Mucosa of stomach (tissue), 1 donor: ENCODE data around the gene RANGRF.

Experiments used
- H3K27me3 ChIP-seq: one replicate; pipeline ENCODE4 v1.7.0; 2013; ENCODE audit warnings: mild to moderate bottlenecking, low read length; ENCODE audit not compliant: control insufficient read depth, insufficient read depth
- H3K36me3 ChIP-seq: one replicate; pipeline ENCODE4 v1.7.0; 2013; ENCODE audit warnings: low read length; ENCODE audit not compliant: control insufficient read depth, insufficient read depth
- H3K4me1 ChIP-seq: one replicate; pipeline ENCODE4 v1.7.0; 2013; ENCODE audit warnings: mild to moderate bottlenecking, low read length; ENCODE audit not compliant: control insufficient read depth, insufficient read depth
- H3K4me3 ChIP-seq: one replicate; pipeline ENCODE4 v1.7.0; 2013; ENCODE audit warnings: low read length
- H3K9ac ChIP-seq: one replicate; pipeline ENCODE4 v1.7.0; 2013; ENCODE audit warnings: mild to moderate bottlenecking, low read length, moderate library complexity
- H3K9me3 ChIP-seq: one replicate; pipeline ENCODE4 v1.7.0; 2013; ENCODE audit warnings: mild to moderate bottlenecking, low read length, moderate library complexity; ENCODE audit not compliant: control insufficient read depth
- donor health status: Pancreatic carcinoma.

The RANGRF gene

GRCh38 chr17:8322061-8322460, 33.6 kb downstream of the RANGRF start:
- H3K4me3 ChIP-seq = no peak overlapping the region
- H3K36me3 ChIP-seq = no peaks in the 10 kb centered on the region
- peaks cover 27% of the 10 kb centered on the region for H3K27me3 ChIP-seq
- no peak overlapping the region for H3K9ac ChIP-seq
- H3K4me1 ChIP-seq = peaks cover 6% of the 10 kb centered on the region
- H3K9me3 ChIP-seq = no peaks in the 10 kb centered on the region

GRCh38 chr17:8324132-8324531, 35.7 kb downstream of the RANGRF start:
- Histone ChIP-seq H3K4me1 (peaks cover 9% of the 10 kb centered on the region), H3K9ac (no peak overlapping the region), H3K27me3 (peaks cover 22% of the 10 kb centered on the region), H3K36me3 (no peaks in the 10 kb centered on the region), H3K4me3 (no peak overlapping the region), H3K9me3 (no peaks in the 10 kb centered on the region)

GRCh38 chr17:8324923-8325322, 36.5 kb downstream of the RANGRF start:
- no peak overlapping the region for H3K4me3 ChIP-seq
- no peaks in the 10 kb centered on the region for H3K9me3 ChIP-seq
- H3K36me3 ChIP-seq = no peaks in the 10 kb centered on the region
- H3K4me1 ChIP-seq = peaks cover 9% of the 10 kb centered on the region
- H3K27me3 ChIP-seq = peaks cover 22% of the 10 kb centered on the region
- no peak overlapping the region for H3K9ac ChIP-seq

DNA sequence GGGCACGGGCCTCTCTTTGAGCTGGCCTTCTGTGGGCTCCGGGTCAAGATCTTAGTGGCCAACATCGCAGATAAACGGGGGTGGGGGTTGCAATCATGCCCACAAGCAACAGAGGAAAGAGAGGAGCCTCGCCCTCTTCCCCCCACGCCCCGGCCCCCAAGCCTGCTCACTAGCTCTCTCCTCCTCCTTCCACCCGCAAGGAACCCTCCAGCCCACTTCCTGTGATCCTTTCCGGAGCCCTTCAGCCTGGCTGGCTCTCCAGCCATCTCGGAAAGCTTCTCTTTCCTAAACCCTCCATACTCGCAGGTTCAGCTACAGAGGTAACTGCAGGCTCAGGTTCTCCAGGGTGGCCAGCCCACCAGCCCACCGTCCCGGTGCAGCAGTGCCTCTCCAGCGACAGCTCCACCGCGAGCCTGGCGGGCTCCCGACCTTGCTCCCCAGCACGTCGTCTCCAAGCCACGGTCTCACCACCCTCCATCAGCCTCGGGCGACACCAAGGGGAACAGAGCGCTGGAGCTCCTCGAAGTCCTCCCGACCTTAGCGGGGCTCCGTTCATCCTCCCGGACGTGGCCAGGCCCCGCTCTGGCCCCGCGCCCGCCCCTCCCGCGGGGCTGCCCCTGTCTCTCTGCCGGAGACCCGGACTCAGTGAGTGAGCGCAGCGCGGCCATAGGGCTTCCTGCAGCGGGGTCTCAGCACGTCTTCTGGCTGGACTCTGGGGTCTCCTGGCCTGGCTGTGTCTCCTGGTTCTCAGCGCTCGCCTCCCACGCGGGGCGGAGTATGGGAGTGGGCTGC, 38.2 kb downstream of the RANGRF start:
- no peaks in the 10 kb centered on the region for H3K9me3 ChIP-seq
- peaks cover 22% of the 10 kb centered on the region for H3K27me3 ChIP-seq
- peak overlapping the region; percentile 36 for H3K4me3 ChIP-seq
- H3K9ac ChIP-seq = peak overlapping the region; percentile 59
- H3K36me3 ChIP-seq = no peaks in the 10 kb centered on the region
- H3K4me1 ChIP-seq = peaks cover 9% of the 10 kb centered on the region

DNA sequence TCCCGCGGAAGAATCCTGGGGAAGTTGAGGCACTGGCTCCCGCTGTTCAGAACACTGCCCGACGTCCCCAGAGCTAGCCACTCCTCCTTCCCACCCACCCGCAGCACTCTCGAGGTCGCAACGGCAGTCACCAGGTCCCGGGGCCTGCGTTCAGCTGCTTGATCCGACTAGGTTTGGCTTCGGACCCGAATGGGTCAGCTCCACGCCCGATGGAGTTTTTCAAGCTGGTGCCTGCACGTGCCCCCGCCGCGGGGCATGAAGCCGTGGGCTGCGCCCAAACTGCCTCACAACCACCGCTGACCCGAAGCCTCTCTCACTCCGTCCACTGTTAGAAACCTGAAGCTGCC, 38.8 kb downstream of the RANGRF start:
- peak overlapping the region; percentile 59 for H3K9ac ChIP-seq
- no peaks in the 10 kb centered on the region for H3K9me3 ChIP-seq
- H3K27me3 ChIP-seq = peaks cover 22% of the 10 kb centered on the region

DNA sequence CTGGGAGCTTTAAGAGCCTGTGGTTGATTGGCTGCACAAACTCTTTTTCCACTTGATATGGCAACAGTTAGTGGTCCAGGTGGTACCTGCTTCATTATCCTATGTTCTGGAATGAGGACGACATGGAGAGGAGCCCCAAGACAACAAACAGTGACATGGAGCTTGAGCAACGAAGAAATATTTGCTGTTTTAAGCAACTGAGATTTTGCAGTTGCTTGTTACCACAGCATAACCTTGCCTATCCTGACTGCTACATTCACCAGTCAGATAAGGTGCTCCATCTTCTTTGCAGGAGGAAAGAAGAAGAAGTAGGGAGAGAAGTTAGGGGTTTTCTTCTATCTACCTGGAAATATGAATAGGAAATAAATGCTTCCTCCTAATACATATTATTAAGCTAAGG, 43.7 kb downstream of the RANGRF start:
- H3K4me3 ChIP-seq = no peak overlapping the region
- no peak overlapping the region for H3K9ac ChIP-seq
- peaks cover 2% of the 10 kb centered on the region for H3K4me1 ChIP-seq
- no peaks in the 10 kb centered on the region for H3K36me3 ChIP-seq
- H3K9me3 ChIP-seq = no peaks in the 10 kb centered on the region
- peaks cover 5% of the 10 kb centered on the region for H3K27me3 ChIP-seq

More for the DNA sequence above, 38.8 kb downstream of the RANGRF start:
- Histone ChIP-seq H3K4me1 (peaks cover 9% of the 10 kb centered on the region), H3K4me3 (peak overlapping the region; percentile 36), H3K36me3 (no peaks in the 10 kb centered on the region)

- no peak overlapping the region for H3K4me3 ChIP-seq
- no peaks in the 10 kb centered on the region for H3K36me3 ChIP-seq
- no peaks in the 10 kb centered on the region for H3K9me3 ChIP-seq
- no peaks in the 10 kb centered on the region for H3K4me1 ChIP-seq
- no peaks in the 10 kb centered on the region for H3K27me3 ChIP-seq
- no peak overlapping the region for H3K9ac ChIP-seq
Measured at GRCh38 chr17:8332688-8333087, 44.2 kb downstream of the RANGRF start.

DNA sequence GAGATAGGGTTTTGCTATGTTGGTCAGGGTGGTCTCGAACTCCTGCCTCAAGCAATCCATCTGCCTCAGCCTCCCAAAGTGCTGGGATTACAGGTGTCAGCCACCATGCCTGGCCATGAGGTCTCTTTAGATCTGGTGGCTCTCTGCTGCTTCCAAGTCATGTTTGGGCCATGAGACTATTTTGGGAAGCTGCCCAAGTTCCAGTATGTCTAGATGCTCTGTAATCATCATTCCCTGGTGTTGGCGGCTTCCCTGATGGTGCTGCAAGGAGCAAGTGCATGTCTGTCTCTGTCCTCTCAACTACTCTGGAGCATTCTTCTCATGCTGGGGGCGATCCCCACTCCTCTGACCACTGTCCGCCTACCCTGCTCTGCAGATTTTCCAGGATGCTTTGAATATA, 44.8 kb downstream of the RANGRF start:
- Histone ChIP-seq H3K9me3 (no peaks in the 10 kb centered on the region), H3K4me1 (no peaks in the 10 kb centered on the region), H3K9ac (no peak overlapping the region), H3K27me3 (no peaks in the 10 kb centered on the region), H3K4me3 (no peak overlapping the region), H3K36me3 (no peaks in the 10 kb centered on the region)

GRCh38 chr17:8337802-8338752, 49.6 kb downstream of the RANGRF start:
- H3K9ac ChIP-seq = no peak overlapping the region
- H3K9me3 ChIP-seq = no peaks in the 10 kb centered on the region
- H3K36me3 ChIP-seq = no peaks in the 10 kb centered on the region
- H3K4me3 ChIP-seq = no peak overlapping the region
- H3K4me1 ChIP-seq = no peaks in the 10 kb centered on the region
- no peaks in the 10 kb centered on the region for H3K27me3 ChIP-seq

DNA sequence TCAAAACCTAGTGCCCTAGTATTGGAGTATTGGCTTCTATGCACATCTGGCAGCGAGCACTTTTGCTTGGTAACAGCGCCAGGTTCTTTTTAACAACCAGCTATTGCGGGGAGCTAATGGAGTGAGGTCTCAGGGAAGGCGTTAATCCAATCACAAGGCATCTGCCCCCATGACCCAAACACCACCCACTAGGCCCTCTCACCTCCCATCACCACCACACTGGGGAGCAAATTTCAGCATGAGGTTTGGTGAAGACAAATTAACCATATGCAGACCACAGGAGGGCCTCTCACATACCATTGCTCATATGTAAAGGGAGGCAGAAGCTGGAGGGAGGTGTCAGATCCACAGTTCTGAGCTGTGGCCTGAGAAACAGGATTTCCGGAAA, 50.3 kb downstream of the RANGRF start:
- H3K4me1 ChIP-seq = no peaks in the 10 kb centered on the region
- no peak overlapping the region for H3K9ac ChIP-seq
- H3K9me3 ChIP-seq = no peaks in the 10 kb centered on the region
- H3K36me3 ChIP-seq = no peaks in the 10 kb centered on the region
- H3K4me3 ChIP-seq = no peak overlapping the region
- no peaks in the 10 kb centered on the region for H3K27me3 ChIP-seq

DNA sequence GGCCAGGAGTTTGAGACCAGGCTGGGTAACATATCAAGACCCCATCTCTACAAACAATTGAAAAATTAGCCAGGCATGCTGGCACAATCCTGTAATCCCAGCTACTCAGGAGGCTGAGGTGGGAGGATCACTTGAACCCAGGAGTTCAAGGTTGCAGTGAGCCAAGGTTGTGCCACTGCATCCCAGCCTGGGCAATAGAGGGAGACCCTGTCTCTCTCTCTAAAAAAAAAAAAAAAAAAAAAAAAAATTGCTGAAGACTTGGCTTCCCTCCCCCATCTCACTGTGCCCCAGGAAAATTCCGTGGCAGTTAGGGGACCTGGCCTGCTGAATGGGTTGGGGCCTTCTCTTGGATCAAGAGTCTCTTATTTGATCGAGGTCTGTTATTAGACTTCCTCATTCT, 51.1 kb downstream of the RANGRF start, which contains the start of gene ODF4:
TSS of gene ODF4 (plus strand) at position 301 of the 400 bp plus-strand sequence. CDS start 212 bp downstream, outside the sequence.
- Histone ChIP-seq H3K27me3 (no peaks in the 10 kb centered on the region), H3K4me3 (no peak within 1 kb of the TSS), H3K4me1 (no peaks in the 10 kb centered on the region), H3K36me3 (no peaks in the 10 kb centered on the region), H3K9ac (no peak within 1 kb of the TSS), H3K9me3 (no peaks in the 10 kb centered on the region)
